Measurements from ENCODE around the gene AARS1.
"Not testable (repeated sequence)": the region's sequence is repeated elsewhere in the genome, so short reads cannot be mapped to it uniquely, and the experiment has no call there.

Gene AARS1

GRCh38 chr16:70253291-70254106 lies 35.8 kb downstream of the AARS1 start:
- peak; percentile 69 for TF ChIP-seq CTCF (IDR thresholded peaks at IDR 0.05; ENCODE audit: low read depth, low read length)
- H3K36me3 ChIP-seq: peaks cover 69% of the 10 kb centered on the region

GRCh38 chr16:70252355-70252988 lies 36.8 kb downstream of the AARS1 start:
- H3K36me3 ChIP-seq: peaks cover 59% of the 10 kb centered on the region
- H3K4me1 ChIP-seq: no peaks in the 10 kb centered on the region; the same call in 1 of the 2 replicates
- TF ChIP-seq CTCF (IDR thresholded peaks at IDR 0.05; ENCODE audit: low read depth, low read length): peak; percentile 71
- no peak overlapping the region for H3K4me3 ChIP-seq (ENCODE audit: low read depth, low read length)
- no peaks in the 10 kb centered on the region for H3K27me3 ChIP-seq
- peak; percentile 67 for DNase-seq
- no peaks in the 10 kb centered on the region for H3K9me3 ChIP-seq

More at GRCh38 chr16:70253291-70254106, 35.8 kb downstream of the AARS1 start:
- peak; percentile 67 for DNase-seq
- Histone ChIP-seq H3K4me1 (no peaks in the 10 kb centered on the region; the same call in 1 of the 2 replicates), H3K9me3 (no peaks in the 10 kb centered on the region), H3K4me3 (ENCODE audit: low read depth, low read length) (no peak overlapping the region), H3K27me3 (no peaks in the 10 kb centered on the region)

- Histone ChIP-seq H3K9me3 (no peaks in the 10 kb centered on the region), H3K4me3 (ENCODE audit: low read depth, low read length) (peak within 1 kb of the TSS; percentile 80), H3K36me3 (peaks cover 54% of the 10 kb centered on the region), H3K4me1 (no peaks in the 10 kb centered on the region; the same call in 1 of the 2 replicates), H3K27me3 (no peaks in the 10 kb centered on the region)
- peak; percentile 96 for DNase-seq
- peak; percentile 89 for TF ChIP-seq CTCF (IDR thresholded peaks at IDR 0.05; ENCODE audit: low read depth, low read length)
Observed at GRCh38 chr16:70251629-70252354, 37.5 kb downstream of the AARS1 start, which contains the start of gene EXOSC6. EXOSC6 (minus strand) TSS chr16:70251940; CDS start chr16:70251900, 40 bp downstream.

- Histone ChIP-seq H3K4me1 (no peaks in the 10 kb centered on the region; the same call in 1 of the 2 replicates), H3K9me3 (no peaks in the 10 kb centered on the region), H3K27me3 (no peaks in the 10 kb centered on the region), H3K36me3 (peaks cover 46% of the 10 kb centered on the region), H3K4me3 (ENCODE audit: low read depth, low read length) (peak overlapping the region; percentile 80)
- DNase-seq: peak; percentile 55
- no peak for TF ChIP-seq CTCF (IDR thresholded peaks at IDR 0.05; ENCODE audit: low read depth, low read length)
Observed at GRCh38 chr16:70250748-70251628, 38.3 kb downstream of the AARS1 start.

- not testable (repeated sequence) for DNase-seq, H3K9me3 ChIP-seq, H3K4me1 ChIP-seq, H3K27me3 ChIP-seq
- peak overlapping the region; percentile 80 for H3K4me3 ChIP-seq (ENCODE audit: low read depth, low read length)
- H3K36me3 ChIP-seq: peaks cover 37% of the 10 kb centered on the region
Observed at GRCh38 chr16:70249697-70250096, 39.6 kb downstream of the AARS1 start.

GRCh38 chr16:70238773-70239172 lies 50.5 kb downstream of the AARS1 start:
- H3K4me3 ChIP-seq (ENCODE audit: low read depth, low read length); H3K36me3 ChIP-seq; H3K4me1 ChIP-seq; H3K27me3 ChIP-seq; DNase-seq; H3K9me3 ChIP-seq: not testable (repeated sequence)

GRCh38 chr16:70231831-70232230 lies 57.5 kb downstream of the AARS1 start:
- H3K9me3 ChIP-seq; H3K4me1 ChIP-seq; H3K4me3 ChIP-seq (ENCODE audit: low read depth, low read length); H3K36me3 ChIP-seq; H3K27me3 ChIP-seq; DNase-seq: not testable (repeated sequence)

GRCh38 chr16:70226024-70226423 lies 63.3 kb downstream of the AARS1 start:
- DNase-seq; H3K4me1 ChIP-seq; H3K9me3 ChIP-seq; H3K27me3 ChIP-seq; H3K36me3 ChIP-seq; H3K4me3 ChIP-seq (ENCODE audit: low read depth, low read length): not testable (repeated sequence)

- not testable (repeated sequence) for H3K4me3 ChIP-seq (ENCODE audit: low read depth, low read length); H3K4me1 ChIP-seq; H3K36me3 ChIP-seq; DNase-seq; H3K27me3 ChIP-seq; H3K9me3 ChIP-seq
Observed at GRCh38 chr16:70225430-70225829, 63.9 kb downstream of the AARS1 start.

GRCh38 chr16:70224645-70225044 lies 64.7 kb downstream of the AARS1 start:
- not testable (repeated sequence) for H3K4me1 ChIP-seq; H3K36me3 ChIP-seq; DNase-seq; H3K9me3 ChIP-seq; H3K27me3 ChIP-seq; H3K4me3 ChIP-seq (ENCODE audit: low read depth, low read length)

Data from BE2C (cell line).